Fibroblast of villous mesenchyme (primary cell): ENCODE measurements around the gene NPHS2. TPM values are rescaled to one million over a fixed set of nuclear protein-coding genes. Genes with fewer than 3 reads are reported as not detected.

Experiments used
- DNase-seq: peaks from one replicate; pipeline ENCODE4 v3.0.0-alpha.2; 2010; ENCODE audit warnings: low read depth
- H3K4me3 ChIP-seq: 2 replicates; pipeline ENCODE4 v1.5.1; 2011; ENCODE audit warnings: low read depth, mild to moderate bottlenecking, low read length
- CTCF ChIP-seq: IDR thresholded peaks from 2 replicates; pipeline ENCODE4 v1.5.1; 2012; ENCODE audit warnings: low read depth, mild to moderate bottlenecking, low read length; ENCODE audit not compliant: insufficient read depth
- total RNA-seq: library from RNA; depleted of rRNA; stranded (reverse); fragments of >200 nt; gene quantifications from 2 replicates; pipeline ENCODE4 v1.2.3, GENCODE V29; 2012

The NPHS2 gene
- total RNA-seq, 1 donor, result not detected

- TF ChIP-seq CTCF, result no peak
- H3K4me3 ChIP-seq, result no peak overlapping the region
- DNase-seq, result no peak
These were observed 15.5 kb upstream of the NPHS2 start for GRCh38 chr1:179591253-179591591.

- no peak for DNase-seq
- TF ChIP-seq CTCF, result no peak
- H3K4me3 ChIP-seq, result no peak overlapping the region
These were observed 14.9 kb upstream of the NPHS2 start for GRCh38 chr1:179590671-179591070.

- DNase-seq, result no peak
- H3K4me3 ChIP-seq, result no peak overlapping the region
- no peak for TF ChIP-seq CTCF
These were observed 13.8 kb upstream of the NPHS2 start for GRCh38 chr1:179589509-179589908.

GRCh38 chr1:179588425-179589024 lies 12.8 kb upstream of the NPHS2 start:
- TF ChIP-seq CTCF, result no peak
- DNase-seq, result no peak
- H3K4me3 ChIP-seq, result no peak overlapping the region

- H3K4me3 ChIP-seq, result no peak overlapping the region
- no peak for TF ChIP-seq CTCF
- no peak for DNase-seq
These were observed 11.6 kb upstream of the NPHS2 start for GRCh38 chr1:179587336-179587735.

- peak; percentile 20 for TF ChIP-seq CTCF
- DNase-seq, result peak; percentile 3
- H3K4me3 ChIP-seq, result peak overlapping the region; percentile 5
These were observed 10.5 kb upstream of the NPHS2 start for GRCh38 chr1:179586107-179586823.
